ENCODE measurements around the gene GSDMA. TPM values are rescaled to one million over a fixed set of nuclear protein-coding genes. Genes with fewer than 3 reads are reported as not detected.

The GSDMA gene
- total and polyA plus RNA-seq, 10 of the 15 experiments (the other 5 are each of a cell fraction or from before 2014, with no cell fraction given): 0.04 to 0.11 TPM; not detected in 8

DNA sequence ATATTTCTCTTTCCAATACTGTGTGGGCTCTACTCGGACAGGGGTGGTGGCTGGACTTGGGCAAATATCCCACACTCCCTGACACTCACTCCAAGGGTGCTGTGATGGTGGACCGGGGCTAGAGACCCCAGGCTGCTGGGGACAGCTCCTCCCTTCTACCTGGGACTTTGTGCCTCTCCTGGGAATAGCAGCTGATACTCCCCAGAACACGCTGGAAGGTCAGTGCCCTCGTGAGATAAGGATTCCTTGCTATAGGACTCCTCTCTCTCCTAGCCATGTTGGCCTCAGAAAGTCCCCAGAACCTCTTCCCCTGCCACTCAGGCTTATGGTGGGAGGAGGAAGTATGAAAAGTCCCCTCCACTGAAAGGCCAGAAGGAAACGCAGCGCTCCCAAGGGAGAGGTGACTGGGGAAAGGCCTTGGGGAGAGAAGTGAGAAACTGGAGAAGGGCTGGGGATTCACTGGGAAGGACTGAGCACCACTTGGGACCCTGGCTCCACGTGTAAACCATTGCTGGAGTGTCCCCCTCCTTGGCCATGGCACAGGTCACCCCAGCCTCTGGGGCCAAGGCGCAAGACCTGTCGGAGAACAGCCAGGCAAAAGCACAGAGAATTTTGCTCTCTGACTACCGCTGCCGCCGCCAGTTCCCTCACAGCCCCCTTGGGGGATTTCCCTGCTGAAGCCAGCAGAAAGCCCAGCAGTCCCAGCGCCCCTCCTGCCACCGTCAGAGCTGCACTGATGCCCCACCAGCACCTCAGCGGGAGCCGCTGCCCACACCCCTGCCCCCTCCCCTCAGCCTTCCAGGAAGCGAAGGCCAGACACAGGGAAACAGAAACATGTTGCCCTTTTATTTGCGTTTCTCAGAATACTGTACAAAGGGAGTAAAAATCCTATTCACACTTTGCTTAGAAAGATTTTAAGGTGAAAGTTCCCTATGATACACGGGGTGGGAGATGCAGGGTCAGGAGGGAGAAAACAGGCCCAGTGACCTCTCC is 42.3 kb upstream of the GSDMA start (continued):
- TF ChIP-seq, protein P1, sequence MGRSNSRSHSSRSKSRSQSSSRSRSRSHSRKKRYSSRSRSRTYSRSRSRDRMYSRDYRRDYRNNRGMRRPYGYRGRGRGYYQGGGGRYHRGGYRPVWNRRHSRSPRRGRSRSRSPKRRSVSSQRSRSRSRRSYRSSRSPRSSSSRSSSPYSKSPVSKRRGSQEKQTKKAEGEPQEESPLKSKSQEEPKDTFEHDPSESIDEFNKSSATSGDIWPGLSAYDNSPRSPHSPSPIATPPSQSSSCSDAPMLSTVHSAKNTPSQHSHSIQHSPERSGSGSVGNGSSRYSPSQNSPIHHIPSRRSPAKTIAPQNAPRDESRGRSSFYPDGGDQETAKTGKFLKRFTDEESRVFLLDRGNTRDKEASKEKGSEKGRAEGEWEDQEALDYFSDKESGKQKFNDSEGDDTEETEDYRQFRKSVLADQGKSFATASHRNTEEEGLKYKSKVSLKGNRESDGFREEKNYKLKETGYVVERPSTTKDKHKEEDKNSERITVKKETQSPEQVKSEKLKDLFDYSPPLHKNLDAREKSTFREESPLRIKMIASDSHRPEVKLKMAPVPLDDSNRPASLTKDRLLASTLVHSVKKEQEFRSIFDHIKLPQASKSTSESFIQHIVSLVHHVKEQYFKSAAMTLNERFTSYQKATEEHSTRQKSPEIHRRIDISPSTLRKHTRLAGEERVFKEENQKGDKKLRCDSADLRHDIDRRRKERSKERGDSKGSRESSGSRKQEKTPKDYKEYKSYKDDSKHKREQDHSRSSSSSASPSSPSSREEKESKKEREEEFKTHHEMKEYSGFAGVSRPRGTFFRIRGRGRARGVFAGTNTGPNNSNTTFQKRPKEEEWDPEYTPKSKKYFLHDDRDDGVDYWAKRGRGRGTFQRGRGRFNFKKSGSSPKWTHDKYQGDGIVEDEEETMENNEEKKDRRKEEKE (IDR thresholded peaks at IDR 0.05): no peak
- TF ChIP-seq SMC3 (IDR thresholded peaks at IDR 0.05; ENCODE audit: borderline replicate concordance, low read length) (no peak), EP300 (IDR thresholded peaks at IDR 0.05; ENCODE audit: borderline replicate concordance in 1 of 2, control insufficient read depth in 1 of 2, low read depth in 2 of 2, low read length in 2 of 2) (peak in 1 of 2 experiments; percentile 37; a peak in 1 of 4 replicates), IRF4 (IDR thresholded peaks at IDR 0.05; ENCODE audit: low read depth, low read length) (0 out of 2 replicates have a peak, but pooled peaks have one; percentile 18), IKZF2 (IDR thresholded peaks at IDR 0.05) (peak; percentile 93 to 94), PBX3 (IDR thresholded peaks at IDR 0.05; ENCODE audit: insufficient replicate concordance, low read depth, low read length) (peak; percentile 83), SP1 (IDR thresholded peaks at IDR 0.05; ENCODE audit: low read depth, low read length) (no peak), EED (IDR thresholded peaks at IDR 0.05; ENCODE audit: low read depth) (peak; percentile 84), NR2F1 (conservative IDR thresholded peaks at IDR 0.05) (peak; percentile 66), WRNIP1 (IDR thresholded peaks at IDR 0.05; ENCODE audit: borderline replicate concordance, low read depth, low read length) (0 out of 2 replicates have a peak, but pooled peaks have one; percentile 42), DPF2 (IDR thresholded peaks at IDR 0.05) (peak; percentile 90), GATAD2B (conservative IDR thresholded peaks at IDR 0.05; ENCODE audit: low read depth) (peak; percentile 81; the same call in 1 of the 2 replicates), RELA (IDR thresholded peaks at IDR 0.05; ENCODE audit: borderline replicate concordance, partially characterized antibody) (peak; percentile 76), HCFC1 (IDR thresholded peaks at IDR 0.05; ENCODE audit: low read length) (no peak), NBN (IDR thresholded peaks at IDR 0.05) (peak; percentile 69), SPI1 (IDR thresholded peaks at IDR 0.05; ENCODE audit: borderline replicate concordance, insufficient read depth, low read depth, low read length) (peak; percentile 49), IKZF1 (conservative IDR thresholded peaks at IDR 0.05) (peak; percentile 98), MTA2 (IDR thresholded peaks at IDR 0.05; ENCODE audit: low read depth) (peak; percentile 54; the same call in 1 of the 2 replicates)
- TF ChIP-seq, protein P2, sequence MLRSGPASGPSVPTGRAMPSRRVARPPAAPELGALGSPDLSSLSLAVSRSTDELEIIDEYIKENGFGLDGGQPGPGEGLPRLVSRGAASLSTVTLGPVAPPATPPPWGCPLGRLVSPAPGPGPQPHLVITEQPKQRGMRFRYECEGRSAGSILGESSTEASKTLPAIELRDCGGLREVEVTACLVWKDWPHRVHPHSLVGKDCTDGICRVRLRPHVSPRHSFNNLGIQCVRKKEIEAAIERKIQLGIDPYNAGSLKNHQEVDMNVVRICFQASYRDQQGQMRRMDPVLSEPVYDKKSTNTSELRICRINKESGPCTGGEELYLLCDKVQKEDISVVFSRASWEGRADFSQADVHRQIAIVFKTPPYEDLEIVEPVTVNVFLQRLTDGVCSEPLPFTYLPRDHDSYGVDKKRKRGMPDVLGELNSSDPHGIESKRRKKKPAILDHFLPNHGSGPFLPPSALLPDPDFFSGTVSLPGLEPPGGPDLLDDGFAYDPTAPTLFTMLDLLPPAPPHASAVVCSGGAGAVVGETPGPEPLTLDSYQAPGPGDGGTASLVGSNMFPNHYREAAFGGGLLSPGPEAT (IDR thresholded peaks at IDR 0.05; ENCODE audit: low read depth): peak; percentile 89
- TF ChIP-seq, protein P3, sequence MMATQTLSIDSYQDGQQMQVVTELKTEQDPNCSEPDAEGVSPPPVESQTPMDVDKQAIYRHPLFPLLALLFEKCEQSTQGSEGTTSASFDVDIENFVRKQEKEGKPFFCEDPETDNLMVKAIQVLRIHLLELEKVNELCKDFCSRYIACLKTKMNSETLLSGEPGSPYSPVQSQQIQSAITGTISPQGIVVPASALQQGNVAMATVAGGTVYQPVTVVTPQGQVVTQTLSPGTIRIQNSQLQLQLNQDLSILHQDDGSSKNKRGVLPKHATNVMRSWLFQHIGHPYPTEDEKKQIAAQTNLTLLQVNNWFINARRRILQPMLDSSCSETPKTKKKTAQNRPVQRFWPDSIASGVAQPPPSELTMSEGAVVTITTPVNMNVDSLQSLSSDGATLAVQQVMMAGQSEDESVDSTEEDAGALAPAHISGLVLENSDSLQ (IDR thresholded peaks at IDR 0.05): peak; percentile 96
- TF ChIP-seq, protein P4, sequence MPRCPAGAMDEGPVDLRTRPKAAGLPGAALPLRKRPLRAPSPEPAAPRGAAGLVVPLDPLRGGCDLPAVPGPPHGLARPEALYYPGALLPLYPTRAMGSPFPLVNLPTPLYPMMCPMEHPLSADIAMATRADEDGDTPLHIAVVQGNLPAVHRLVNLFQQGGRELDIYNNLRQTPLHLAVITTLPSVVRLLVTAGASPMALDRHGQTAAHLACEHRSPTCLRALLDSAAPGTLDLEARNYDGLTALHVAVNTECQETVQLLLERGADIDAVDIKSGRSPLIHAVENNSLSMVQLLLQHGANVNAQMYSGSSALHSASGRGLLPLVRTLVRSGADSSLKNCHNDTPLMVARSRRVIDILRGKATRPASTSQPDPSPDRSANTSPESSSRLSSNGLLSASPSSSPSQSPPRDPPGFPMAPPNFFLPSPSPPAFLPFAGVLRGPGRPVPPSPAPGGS (IDR thresholded peaks at IDR 0.05; ENCODE audit: borderline replicate concordance, insufficient read depth, low read depth, low read length, poor library complexity, severe bottlenecking): peak; percentile 61

Data from GM12878 (cell line).